ENCODE results near the gene RMC1. TPM values are rescaled to one million over a fixed set of nuclear protein-coding genes. Genes with fewer than 3 reads are reported as not detected.

The RMC1 gene
- polyA plus RNA-seq (2012; ENCODE audit: low read depth, missing spikeins), result 25.3 TPM

- TF ChIP-seq POLR2AphosphoS5 (IDR thresholded peaks at IDR 0.05; ENCODE audit: low read depth, low read length), result peak; percentile 87
- TF ChIP-seq PAX5 (IDR thresholded peaks at IDR 0.05; ENCODE audit: insufficient read depth, low read length, severe bottlenecking), result peak; percentile 78
- TF ChIP-seq SPI1 (IDR thresholded peaks at IDR 0.05; ENCODE audit: low read depth, low read length), result no peak
- TF ChIP-seq POU2F2 (IDR thresholded peaks at IDR 0.05; ENCODE audit: low read depth, low read length), result peak; percentile 71; the same call in 1 of the 2 replicates
- TF ChIP-seq TAF1 (IDR thresholded peaks at IDR 0.05; ENCODE audit: low read depth, low read length), result peak; percentile 60
- TF ChIP-seq POLR2A (IDR thresholded peaks at IDR 0.05; ENCODE audit: low read depth, low read length), result peak; percentile 88
- peak; percentile 83 for DNase-seq (ENCODE audit: insufficient read length, low spot score)
- peak; percentile 94 for FAIRE-seq
Observed at GRCh38 chr18:23503038-23503962, at the start of gene RMC1. Gene RMC1, plus strand, starts transcription at chr18:23503511. Its CDS starts 108 bp downstream, at chr18:23503619.

GRCh38 chr18:23453680-23454058, 49.6 kb upstream of the RMC1 start:
- no peak for TF ChIP-seq POLR2A (IDR thresholded peaks at IDR 0.05; ENCODE audit: low read depth, low read length)
- no peak for TF ChIP-seq PAX5 (IDR thresholded peaks at IDR 0.05; ENCODE audit: insufficient read depth, low read length, severe bottlenecking)
- TF ChIP-seq SPI1 (IDR thresholded peaks at IDR 0.05; ENCODE audit: low read depth, low read length), result no peak
- DNase-seq (ENCODE audit: insufficient read length, low spot score), result no peak
- FAIRE-seq, result no peak

GRCh38 chr18:23456835-23457234, 46.5 kb upstream of the RMC1 start:
- TF ChIP-seq POLR2A (IDR thresholded peaks at IDR 0.05; ENCODE audit: low read depth, low read length), result no peak
- no peak for TF ChIP-seq SPI1 (IDR thresholded peaks at IDR 0.05; ENCODE audit: low read depth, low read length)
- no peak for TF ChIP-seq TAF1 (IDR thresholded peaks at IDR 0.05; ENCODE audit: low read depth, low read length)
- TF ChIP-seq POU2F2 (IDR thresholded peaks at IDR 0.05; ENCODE audit: low read depth, low read length), result no peak
- TF ChIP-seq POLR2AphosphoS5 (IDR thresholded peaks at IDR 0.05; ENCODE audit: low read depth, low read length), result no peak
- TF ChIP-seq PAX5 (IDR thresholded peaks at IDR 0.05; ENCODE audit: insufficient read depth, low read length, severe bottlenecking), result no peak
- DNase-seq (ENCODE audit: insufficient read length, low spot score), result no peak

GRCh38 chr18:23458830-23459529, 44.3 kb upstream of the RMC1 start:
- no peak for FAIRE-seq

More at GRCh38 chr18:23456835-23457234, 46.5 kb upstream of the RMC1 start:
- FAIRE-seq, result no peak

GRCh38 chr18:23459530-23459921, 43.8 kb upstream of the RMC1 start:
- TF ChIP-seq POLR2AphosphoS5 (IDR thresholded peaks at IDR 0.05; ENCODE audit: low read depth, low read length) (no peak), POLR2A (IDR thresholded peaks at IDR 0.05; ENCODE audit: low read depth, low read length) (no peak), PAX5 (IDR thresholded peaks at IDR 0.05; ENCODE audit: insufficient read depth, low read length, severe bottlenecking) (no peak), SPI1 (IDR thresholded peaks at IDR 0.05; ENCODE audit: low read depth, low read length) (no peak), POU2F2 (IDR thresholded peaks at IDR 0.05; ENCODE audit: low read depth, low read length) (no peak), TAF1 (IDR thresholded peaks at IDR 0.05; ENCODE audit: low read depth, low read length) (no peak)
- DNase-seq (ENCODE audit: insufficient read length, low spot score), result no peak
- no peak for FAIRE-seq

More at GRCh38 chr18:23458830-23459529, 44.3 kb upstream of the RMC1 start:
- DNase-seq (ENCODE audit: insufficient read length, low spot score), result no peak
- TF ChIP-seq POLR2A (IDR thresholded peaks at IDR 0.05; ENCODE audit: low read depth, low read length) (no peak), TAF1 (IDR thresholded peaks at IDR 0.05; ENCODE audit: low read depth, low read length) (no peak), SPI1 (IDR thresholded peaks at IDR 0.05; ENCODE audit: low read depth, low read length) (no peak), PAX5 (IDR thresholded peaks at IDR 0.05; ENCODE audit: insufficient read depth, low read length, severe bottlenecking) (no peak), POU2F2 (IDR thresholded peaks at IDR 0.05; ENCODE audit: low read depth, low read length) (no peak), POLR2AphosphoS5 (IDR thresholded peaks at IDR 0.05; ENCODE audit: low read depth, low read length) (no peak)

- DNase-seq (ENCODE audit: insufficient read length, low spot score) (no peak), FAIRE-seq (no peak)
- TF ChIP-seq TAF1 (IDR thresholded peaks at IDR 0.05; ENCODE audit: low read depth, low read length) (no peak), POLR2AphosphoS5 (IDR thresholded peaks at IDR 0.05; ENCODE audit: low read depth, low read length) (no peak), SPI1 (IDR thresholded peaks at IDR 0.05; ENCODE audit: low read depth, low read length) (no peak), POLR2A (IDR thresholded peaks at IDR 0.05; ENCODE audit: low read depth, low read length) (no peak), POU2F2 (IDR thresholded peaks at IDR 0.05; ENCODE audit: low read depth, low read length) (no peak), PAX5 (IDR thresholded peaks at IDR 0.05; ENCODE audit: insufficient read depth, low read length, severe bottlenecking) (no peak)
Observed at GRCh38 chr18:23460285-23461273, 42.7 kb upstream of the RMC1 start.

GRCh38 chr18:23462876-23463275, 40.4 kb upstream of the RMC1 start:
- FAIRE-seq (no peak), DNase-seq (ENCODE audit: insufficient read length, low spot score) (no peak)
- TF ChIP-seq POLR2A (IDR thresholded peaks at IDR 0.05; ENCODE audit: low read depth, low read length) (no peak), TAF1 (IDR thresholded peaks at IDR 0.05; ENCODE audit: low read depth, low read length) (no peak), SPI1 (IDR thresholded peaks at IDR 0.05; ENCODE audit: low read depth, low read length) (no peak), POU2F2 (IDR thresholded peaks at IDR 0.05; ENCODE audit: low read depth, low read length) (no peak), POLR2AphosphoS5 (IDR thresholded peaks at IDR 0.05; ENCODE audit: low read depth, low read length) (no peak), PAX5 (IDR thresholded peaks at IDR 0.05; ENCODE audit: insufficient read depth, low read length, severe bottlenecking) (no peak)

GRCh38 chr18:23468753-23469459, 34.4 kb upstream of the RMC1 start:
- no peak for DNase-seq (ENCODE audit: insufficient read length, low spot score)
- TF ChIP-seq SPI1 (IDR thresholded peaks at IDR 0.05; ENCODE audit: low read depth, low read length) (no peak), POU2F2 (IDR thresholded peaks at IDR 0.05; ENCODE audit: low read depth, low read length) (no peak), POLR2AphosphoS5 (IDR thresholded peaks at IDR 0.05; ENCODE audit: low read depth, low read length) (no peak), POLR2A (IDR thresholded peaks at IDR 0.05; ENCODE audit: low read depth, low read length) (no peak), PAX5 (IDR thresholded peaks at IDR 0.05; ENCODE audit: insufficient read depth, low read length, severe bottlenecking) (no peak), TAF1 (IDR thresholded peaks at IDR 0.05; ENCODE audit: low read depth, low read length) (no peak)
- no peak for FAIRE-seq

Data from GM12891 (cell line).